ENCODE measurements around the gene A3GALT2. TPM values are rescaled to one million over a fixed set of nuclear protein-coding genes. Genes with fewer than 3 reads are reported as not detected.

A3GALT2 gene
- not detected in 2 replicates for total RNA-seq

DNA sequence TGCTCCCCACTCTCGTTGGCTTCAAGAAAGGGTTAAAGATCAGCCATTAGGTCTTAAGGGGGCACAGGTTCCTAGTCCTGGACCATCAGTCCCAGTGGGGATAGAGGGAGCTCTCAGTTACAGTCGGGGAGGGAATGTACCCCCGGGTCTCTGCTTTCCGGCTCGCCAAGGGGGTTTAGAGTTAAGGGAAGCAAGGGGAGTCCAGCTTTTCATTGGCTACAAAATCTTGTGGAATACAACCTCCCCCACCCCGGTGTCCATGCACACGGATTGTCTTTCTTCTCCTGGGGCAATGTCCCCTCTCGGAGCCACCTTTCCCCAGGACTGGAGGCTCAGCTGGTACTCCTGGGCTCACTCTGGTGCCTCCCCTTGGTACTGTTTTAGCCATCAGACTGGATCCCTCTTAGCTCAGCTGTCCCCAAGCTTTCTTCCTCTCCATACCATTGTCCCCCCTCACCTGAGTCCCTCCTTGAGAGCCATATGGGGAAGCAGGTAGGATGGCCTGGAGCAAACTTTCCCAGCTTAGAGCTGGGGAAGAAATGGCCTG lies at the start of gene A3GALT2:
Gene A3GALT2 (minus strand): TSS at position 480 of the 547 bp plus-strand sequence. CDS start 0 bp downstream, at position 480.
- Mint-ChIP-seq H3K27me3 (ENCODE audit: low read depth) (no peaks in the 10 kb centered on the region), H3K4me1 (ENCODE audit: low read depth) (no peaks in the 10 kb centered on the region)
- no peak for DNase-seq (ENCODE audit: low spot score)

DNA sequence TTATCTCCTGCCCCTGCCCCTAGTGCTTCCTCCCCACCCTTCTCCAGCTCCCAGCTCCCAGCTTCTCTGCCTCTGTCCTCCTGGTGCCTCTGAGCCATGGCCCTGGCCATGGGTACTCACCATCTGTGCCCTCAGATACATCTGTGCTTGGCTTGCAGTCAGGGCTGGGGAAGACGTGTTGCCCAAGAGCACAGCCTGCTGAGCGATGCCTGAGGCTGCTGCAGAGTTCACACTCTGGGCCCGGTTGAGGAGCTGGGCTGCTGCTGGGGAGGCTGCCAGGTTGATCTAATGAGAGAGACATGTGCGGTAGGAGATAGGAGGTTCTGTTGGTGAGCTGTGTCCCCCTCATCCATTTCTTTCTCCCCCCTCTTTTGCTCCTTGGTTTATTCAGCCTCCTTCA lies 49.4 kb upstream of the A3GALT2 start:
- no peaks in the 10 kb centered on the region for H3K9me3 Mint-ChIP-seq
- intact Hi-C loops (cut with micrococcal nuclease): no loop called here
- H3K4me3 Mint-ChIP-seq (ENCODE audit: low read depth): no peak overlapping the region
- no peaks in the 10 kb centered on the region for H3K27me3 Mint-ChIP-seq (ENCODE audit: low read depth)
- no peak for DNase-seq (ENCODE audit: low spot score)
- H3K27ac Mint-ChIP-seq: no peak overlapping the region
- H3K4me1 Mint-ChIP-seq (ENCODE audit: low read depth): peaks cover 2% of the 10 kb centered on the region
- H3K36me3 Mint-ChIP-seq (ENCODE audit: low read depth): no peaks in the 10 kb centered on the region

More for the DNA sequence above, at the start of gene A3GALT2:
- Mint-ChIP-seq H3K9me3 (no peaks in the 10 kb centered on the region), H3K27ac (no peak within 1 kb of the TSS), H3K4me3 (ENCODE audit: low read depth) (no peak within 1 kb of the TSS), H3K36me3 (ENCODE audit: low read depth) (peaks cover 18% of the 10 kb centered on the region)
- intact Hi-C loops (cut with micrococcal nuclease): no loop called here

DNA sequence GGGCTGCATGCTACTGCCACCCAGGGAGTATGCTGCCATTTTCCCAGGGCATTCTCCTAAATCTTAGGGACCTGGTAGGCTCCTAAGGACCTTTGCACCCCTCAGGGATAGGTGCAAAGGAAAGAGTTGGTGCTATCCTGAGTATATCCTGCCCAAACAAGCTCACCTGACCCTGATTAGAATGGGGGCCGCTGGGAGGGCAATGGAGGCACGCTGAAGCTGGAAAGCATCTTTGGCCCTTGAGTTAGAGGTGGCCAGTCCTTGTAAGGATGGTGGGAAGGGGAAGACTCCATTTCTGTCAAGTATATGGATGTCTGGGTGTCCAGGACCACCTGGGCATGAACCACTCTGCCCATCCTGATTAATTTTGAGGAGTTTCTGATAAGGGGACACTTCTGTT lies 48.9 kb upstream of the A3GALT2 start:
- peaks cover 2% of the 10 kb centered on the region for H3K4me1 Mint-ChIP-seq (ENCODE audit: low read depth)
- no peaks in the 10 kb centered on the region for H3K27me3 Mint-ChIP-seq (ENCODE audit: low read depth)
- intact Hi-C loops (cut with micrococcal nuclease): loop anchor here (5.0 kb wide), 2 partner anchors 103 to 152 kb away; partner anchors contain the start of gene ZSCAN20
- H3K36me3 Mint-ChIP-seq (ENCODE audit: low read depth): no peaks in the 10 kb centered on the region
- H3K9me3 Mint-ChIP-seq: no peaks in the 10 kb centered on the region
- no peak for DNase-seq (ENCODE audit: low spot score)
- H3K27ac Mint-ChIP-seq: no peak overlapping the region
- H3K4me3 Mint-ChIP-seq (ENCODE audit: low read depth): no peak overlapping the region

DNA sequence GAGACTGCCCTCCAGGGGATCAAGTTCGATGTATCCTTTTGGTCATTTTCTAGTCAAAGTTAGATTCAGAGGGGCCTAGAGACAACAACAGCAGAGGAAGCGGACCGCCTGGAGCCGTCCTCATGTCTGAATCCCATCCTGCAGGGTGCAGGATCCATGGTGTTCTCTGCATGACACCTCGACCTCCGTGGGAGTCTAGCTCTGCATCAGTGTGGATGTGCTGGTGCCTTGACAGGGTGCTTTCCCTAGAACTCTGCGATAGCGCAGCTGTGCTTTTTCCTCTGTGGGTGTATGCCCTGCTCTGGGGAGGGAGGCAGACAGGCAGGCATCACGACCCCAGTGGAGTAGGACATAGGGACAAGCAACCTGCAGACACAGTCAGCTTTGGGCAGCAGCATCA lies 48.2 kb upstream of the A3GALT2 start:
- H3K4me3 Mint-ChIP-seq (ENCODE audit: low read depth): no peak overlapping the region
- no peak for DNase-seq (ENCODE audit: low spot score)
- H3K4me1 Mint-ChIP-seq (ENCODE audit: low read depth): peaks cover 2% of the 10 kb centered on the region
- no peak overlapping the region for H3K27ac Mint-ChIP-seq
- intact Hi-C loops (cut with micrococcal nuclease): loop anchor here (5.0 kb wide), 2 partner anchors 103 to 152 kb away; partner anchors contain the start of gene ZSCAN20
- H3K9me3 Mint-ChIP-seq: no peaks in the 10 kb centered on the region
- H3K36me3 Mint-ChIP-seq (ENCODE audit: low read depth): no peaks in the 10 kb centered on the region
- H3K27me3 Mint-ChIP-seq (ENCODE audit: low read depth): no peaks in the 10 kb centered on the region

DNA sequence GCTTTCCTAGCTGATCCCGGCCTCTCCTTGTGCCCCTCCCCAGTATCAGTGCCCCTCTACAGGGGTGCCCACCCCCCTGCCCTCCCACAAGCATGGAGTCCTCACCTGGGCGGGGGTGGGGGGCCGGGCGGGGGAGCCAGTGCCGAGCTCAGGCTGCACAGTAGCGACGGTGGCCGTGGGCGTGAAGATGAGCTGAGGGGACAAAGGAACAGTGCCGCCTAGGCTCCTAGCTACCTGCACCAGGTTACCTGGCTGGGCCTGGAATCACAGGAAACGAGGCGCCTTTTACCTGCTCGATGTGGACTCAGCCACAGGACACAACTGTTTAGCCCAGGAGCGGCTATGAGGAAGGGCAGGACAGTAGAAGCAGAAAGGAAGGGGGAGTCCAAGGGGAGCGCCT lies 47.5 kb upstream of the A3GALT2 start:
- Mint-ChIP-seq H3K36me3 (ENCODE audit: low read depth) (no peaks in the 10 kb centered on the region), H3K9me3 (no peaks in the 10 kb centered on the region)

DNA sequence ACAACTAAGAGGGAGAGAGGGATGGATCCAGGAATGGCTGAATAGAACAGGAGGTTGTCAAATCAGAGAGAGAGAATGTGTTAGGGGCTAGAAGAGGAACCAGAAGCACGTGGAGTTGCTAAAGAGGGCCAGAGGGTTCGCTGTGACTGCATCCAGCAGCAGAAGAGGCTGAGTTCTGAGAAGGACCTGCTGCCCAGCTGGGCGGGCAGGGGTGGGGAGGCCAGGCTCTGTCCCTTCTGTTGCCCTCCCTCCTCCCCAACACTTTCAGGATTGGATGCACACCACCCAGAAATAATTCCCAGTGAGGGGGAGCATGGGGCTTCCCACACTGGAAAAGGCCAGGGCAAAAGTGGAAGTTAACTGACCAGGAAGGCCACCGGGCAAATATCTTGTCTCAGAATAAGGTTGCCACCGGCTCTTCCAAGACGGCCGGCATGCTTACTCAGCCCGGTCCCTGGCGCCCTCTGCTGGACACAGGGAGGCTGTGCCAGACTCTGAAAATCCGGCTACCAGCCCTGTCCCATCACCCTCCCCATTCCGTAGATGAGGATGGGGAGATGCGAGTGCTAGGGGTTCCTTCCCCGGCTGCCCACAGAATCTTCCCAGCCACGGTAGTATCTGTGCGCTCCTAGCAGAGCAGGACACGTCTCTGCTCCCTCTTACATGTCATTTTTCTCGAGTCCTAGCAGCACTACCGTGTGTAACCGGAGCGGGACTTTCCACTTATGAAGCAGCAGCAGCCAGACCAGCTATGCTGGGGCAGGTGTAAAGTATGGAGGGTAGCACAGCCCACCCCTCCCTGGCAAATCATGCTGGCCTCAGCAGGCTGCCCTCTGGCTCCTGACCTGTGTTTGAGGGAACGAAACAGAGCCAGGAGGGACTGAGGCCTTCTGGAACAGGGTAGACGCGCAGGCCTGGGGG lies 46.8 kb upstream of the A3GALT2 start:
- Mint-ChIP-seq H3K4me1 (ENCODE audit: low read depth) (peaks cover 2% of the 10 kb centered on the region), H3K27me3 (ENCODE audit: low read depth) (no peaks in the 10 kb centered on the region), H3K36me3 (ENCODE audit: low read depth) (no peaks in the 10 kb centered on the region), H3K9me3 (no peaks in the 10 kb centered on the region), H3K27ac (no peak overlapping the region), H3K4me3 (ENCODE audit: low read depth) (no peak overlapping the region)
- DNase-seq (ENCODE audit: low spot score): peak; percentile 76
- intact Hi-C loops (cut with micrococcal nuclease): loop anchor here (1.0 to 5.0 kb wide), 3 partner anchors 72 to 150 kb away; partner anchors contain the start of gene ZSCAN20

More for the DNA sequence above, 47.5 kb upstream of the A3GALT2 start:
- Mint-ChIP-seq H3K27me3 (ENCODE audit: low read depth) (no peaks in the 10 kb centered on the region), H3K4me3 (ENCODE audit: low read depth) (no peak overlapping the region), H3K4me1 (ENCODE audit: low read depth) (peaks cover 2% of the 10 kb centered on the region), H3K27ac (no peak overlapping the region)
- DNase-seq (ENCODE audit: low spot score): no peak
- intact Hi-C loops (cut with micrococcal nuclease): loop anchor here (5.0 kb wide), 2 partner anchors 104 to 151 kb away; partner anchors contain the start of gene ZSCAN20

DNA sequence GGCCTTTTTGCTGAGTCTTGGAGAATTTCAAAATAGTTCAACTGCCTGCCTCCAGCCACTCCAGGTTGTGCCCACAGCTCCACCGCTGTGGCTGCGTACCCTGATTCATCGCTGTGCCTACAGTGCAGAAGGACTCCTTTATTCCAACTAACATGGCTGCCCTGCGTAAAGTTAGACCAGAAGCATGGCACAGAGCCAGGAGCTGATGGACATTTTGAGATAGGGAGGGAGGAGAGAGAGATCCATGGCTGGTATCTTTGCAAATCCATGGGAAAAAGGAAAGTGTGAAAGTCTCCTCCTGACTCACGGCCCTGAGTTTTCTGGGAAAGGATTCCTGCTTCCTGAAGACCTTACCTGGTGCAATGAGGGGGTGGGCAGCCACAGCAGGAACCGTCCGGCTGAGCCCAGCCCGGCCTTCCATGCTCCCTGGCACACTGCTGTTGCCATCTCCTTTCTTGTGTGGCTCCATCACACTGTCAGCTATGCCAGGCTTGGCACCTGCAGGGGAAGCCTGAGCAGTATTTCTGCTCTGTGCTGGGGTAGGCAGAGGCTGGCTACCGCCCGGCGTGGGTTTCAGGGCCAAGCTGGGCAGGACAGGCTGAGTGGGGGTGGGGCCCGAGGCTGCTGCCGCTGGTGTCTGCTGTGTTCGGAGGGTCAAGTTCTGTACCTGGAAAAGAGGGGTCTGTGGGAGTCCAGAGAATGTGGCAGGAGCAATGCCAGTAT lies 46.0 kb upstream of the A3GALT2 start:
- intact Hi-C loops (cut with micrococcal nuclease): loop anchor here (1.0 to 5.0 kb wide), 3 partner anchors 72 to 150 kb away; partner anchors contain the start of gene ZSCAN20
- no peak for DNase-seq (ENCODE audit: low spot score)
- Mint-ChIP-seq H3K36me3 (ENCODE audit: low read depth) (no peaks in the 10 kb centered on the region), H3K4me1 (ENCODE audit: low read depth) (peaks cover 2% of the 10 kb centered on the region), H3K27me3 (ENCODE audit: low read depth) (no peaks in the 10 kb centered on the region), H3K4me3 (ENCODE audit: low read depth) (no peak overlapping the region), H3K9me3 (no peaks in the 10 kb centered on the region), H3K27ac (no peak overlapping the region)

DNA sequence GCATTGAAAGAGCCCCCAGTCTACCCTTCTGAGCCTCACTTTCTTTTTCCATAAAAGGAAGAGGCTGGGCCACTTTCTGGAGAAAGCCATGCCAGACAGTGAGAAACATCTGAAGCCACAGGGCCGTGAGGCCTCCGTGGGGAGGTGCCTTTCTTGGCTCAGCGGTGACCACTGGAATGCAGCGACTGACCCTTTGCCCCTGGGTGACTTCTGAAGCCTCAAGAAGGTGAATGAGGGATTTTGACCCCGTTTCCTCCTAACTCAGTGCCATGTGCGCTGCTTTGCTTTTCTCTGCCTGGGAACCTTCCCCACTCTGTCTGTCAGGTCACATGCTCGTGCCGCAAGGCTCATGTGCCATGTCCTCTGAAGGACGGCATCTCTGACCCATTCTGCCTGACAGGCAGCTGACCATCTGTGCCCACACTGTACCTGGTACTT lies 44.7 kb upstream of the A3GALT2 start:
- Mint-ChIP-seq H3K4me1 (ENCODE audit: low read depth) (peaks cover 7% of the 10 kb centered on the region), H3K36me3 (ENCODE audit: low read depth) (no peaks in the 10 kb centered on the region), H3K27me3 (ENCODE audit: low read depth) (no peaks in the 10 kb centered on the region), H3K27ac (no peak overlapping the region), H3K4me3 (ENCODE audit: low read depth) (no peak overlapping the region), H3K9me3 (no peaks in the 10 kb centered on the region)
- DNase-seq (ENCODE audit: low spot score): no peak
- intact Hi-C loops (cut with micrococcal nuclease): loop anchor here (5.0 kb wide), 2 partner anchors 107 to 148 kb away; partner anchors contain the start of gene ZSCAN20

DNA sequence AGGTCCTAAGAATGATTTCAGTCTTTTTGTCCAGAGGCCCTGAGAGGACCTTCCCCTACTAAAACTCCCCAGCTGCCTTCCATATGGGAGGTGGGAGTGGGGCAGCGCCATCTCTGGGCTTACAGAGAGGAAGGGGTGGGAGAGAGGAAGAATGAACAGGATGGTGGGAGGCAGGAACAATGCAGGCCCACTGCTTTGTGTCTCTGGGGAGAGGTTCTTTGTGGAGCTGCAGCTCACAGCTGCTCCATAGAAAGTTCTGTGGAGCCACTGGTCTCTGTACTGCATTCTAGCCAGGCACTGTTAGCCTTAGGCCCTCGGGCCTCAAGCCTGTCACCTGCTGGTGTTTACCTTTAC lies 43.6 kb upstream of the A3GALT2 start:
- Mint-ChIP-seq H3K36me3 (ENCODE audit: low read depth) (no peaks in the 10 kb centered on the region), H3K27me3 (ENCODE audit: low read depth) (no peaks in the 10 kb centered on the region), H3K27ac (no peak overlapping the region), H3K4me1 (ENCODE audit: low read depth) (peaks cover 7% of the 10 kb centered on the region), H3K4me3 (ENCODE audit: low read depth) (no peak overlapping the region), H3K9me3 (no peaks in the 10 kb centered on the region)
- DNase-seq (ENCODE audit: low spot score): no peak
- intact Hi-C loops (cut with micrococcal nuclease): no loop called here

DNA sequence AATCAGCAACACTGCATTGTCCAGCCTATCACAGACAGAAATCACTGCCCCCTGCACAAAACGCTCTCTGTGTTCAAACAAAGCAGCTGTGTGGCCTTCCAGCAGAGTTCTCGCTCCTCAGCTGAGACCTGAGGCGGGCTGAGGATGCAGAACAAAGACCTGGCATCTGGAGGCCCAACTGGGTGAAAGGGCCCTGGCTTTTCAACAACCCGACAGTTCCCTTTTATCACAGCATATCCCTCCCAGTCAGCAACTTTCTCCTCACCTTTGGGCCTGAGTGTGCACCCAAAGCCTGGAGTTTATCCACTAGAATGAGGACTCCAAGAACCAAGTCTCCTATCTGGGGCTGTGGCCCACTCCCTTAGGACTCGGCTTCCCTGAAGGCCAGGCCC lies 42.6 kb upstream of the A3GALT2 start:
- Mint-ChIP-seq H3K9me3 (no peaks in the 10 kb centered on the region), H3K27me3 (ENCODE audit: low read depth) (no peaks in the 10 kb centered on the region), H3K36me3 (ENCODE audit: low read depth) (no peaks in the 10 kb centered on the region), H3K4me3 (ENCODE audit: low read depth) (no peak overlapping the region), H3K27ac (no peak overlapping the region), H3K4me1 (ENCODE audit: low read depth) (peaks cover 7% of the 10 kb centered on the region)
- DNase-seq (ENCODE audit: low spot score): no peak
- intact Hi-C loops (cut with micrococcal nuclease): no loop called here

DNA sequence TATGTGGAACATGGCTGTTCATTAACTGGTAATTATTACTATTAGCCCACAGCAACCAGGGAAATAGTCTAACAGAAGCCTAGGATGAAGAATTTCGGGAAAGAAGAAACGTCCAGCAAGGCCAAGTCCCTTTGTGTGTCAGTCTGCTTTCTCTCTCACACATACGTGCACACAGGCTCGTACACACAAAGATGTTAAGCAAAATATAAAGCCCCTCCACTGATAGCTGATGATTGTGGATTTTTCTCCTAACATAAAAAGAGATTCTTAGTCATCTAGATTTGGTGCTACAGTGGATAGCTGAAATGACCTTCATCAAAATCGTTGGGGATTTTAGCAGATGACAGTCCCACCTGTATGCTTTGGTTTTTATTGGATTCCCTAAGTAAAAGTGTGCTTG lies 42.1 kb upstream of the A3GALT2 start:
- no peak overlapping the region for H3K27ac Mint-ChIP-seq
- H3K9me3 Mint-ChIP-seq: no peaks in the 10 kb centered on the region
- no peak overlapping the region for H3K4me3 Mint-ChIP-seq (ENCODE audit: low read depth)
- DNase-seq (ENCODE audit: low spot score): no peak
- H3K36me3 Mint-ChIP-seq (ENCODE audit: low read depth): no peaks in the 10 kb centered on the region
- intact Hi-C loops (cut with micrococcal nuclease): no loop called here
- peaks cover 7% of the 10 kb centered on the region for H3K4me1 Mint-ChIP-seq (ENCODE audit: low read depth)
- no peaks in the 10 kb centered on the region for H3K27me3 Mint-ChIP-seq (ENCODE audit: low read depth)

DNA sequence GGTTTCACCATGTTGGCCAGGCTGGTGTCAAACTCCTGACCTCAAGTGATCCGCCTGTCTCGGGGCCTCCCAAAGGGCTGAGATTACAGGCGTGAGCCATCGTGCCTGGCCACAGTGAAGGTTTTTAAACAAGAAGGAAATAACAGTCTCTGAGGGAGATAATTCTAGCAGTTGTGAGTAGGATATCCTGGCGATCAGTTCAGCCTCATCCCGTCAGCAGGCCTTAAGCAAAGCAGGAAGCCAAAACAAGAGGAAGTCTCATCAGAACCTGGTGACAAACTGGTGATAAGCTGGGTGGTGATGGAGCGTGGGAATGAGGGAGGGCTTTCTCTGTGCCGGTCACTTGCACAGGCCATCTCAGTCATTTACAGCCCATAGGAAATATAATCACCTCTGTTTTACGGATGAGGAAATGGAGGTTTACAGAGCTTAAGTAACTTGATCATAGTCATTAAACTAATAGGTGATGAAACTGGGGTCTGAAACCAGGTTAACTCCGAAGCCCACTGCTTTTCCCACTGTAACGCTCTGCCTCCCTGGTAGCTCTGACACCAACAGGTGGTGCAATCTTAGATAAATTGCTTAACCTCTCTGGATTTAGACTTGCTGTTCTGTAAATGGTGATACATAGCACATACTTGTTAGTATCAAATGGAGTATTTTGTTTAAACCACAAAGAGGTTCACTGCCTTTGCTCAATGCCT lies 40.8 kb upstream of the A3GALT2 start:
- no peak overlapping the region for H3K27ac Mint-ChIP-seq
- peaks cover 5% of the 10 kb centered on the region for H3K4me1 Mint-ChIP-seq (ENCODE audit: low read depth)
- H3K27me3 Mint-ChIP-seq (ENCODE audit: low read depth): no peaks in the 10 kb centered on the region
- no peak overlapping the region for H3K4me3 Mint-ChIP-seq (ENCODE audit: low read depth)
- H3K36me3 Mint-ChIP-seq (ENCODE audit: low read depth): no peaks in the 10 kb centered on the region
- H3K9me3 Mint-ChIP-seq: no peaks in the 10 kb centered on the region
- DNase-seq (ENCODE audit: low spot score): no peak
- intact Hi-C loops (cut with micrococcal nuclease): no loop called here
